Measurements from ENCODE around the gene TMCC1. TPM values are rescaled to one million over a fixed set of nuclear protein-coding genes. Genes with fewer than 3 reads are reported as not detected.

The TMCC1 gene
- total and polyA plus RNA-seq, 2 experiments from 2014 or later, result 12.3 to 26.9 TPM

GRCh38 chr3:129605203-129605921 lies 288.1 kb downstream of the TMCC1 start:
- H3K4me1 ChIP-seq (ENCODE audit: low read depth), result peaks cover 16% of the 10 kb centered on the region
- H3K27me3 ChIP-seq, result peaks cover 24% of the 10 kb centered on the region
- no peaks in the 10 kb centered on the region for H3K36me3 ChIP-seq
- H3K4me3 ChIP-seq, result peak overlapping the region; percentile 34
- peak; percentile 58 to 67 for DNase-seq (ENCODE audit: low read depth in 1 of 2, low spot score in 1 of 2)
- no peak overlapping the region for H3K27ac ChIP-seq
- no peaks in the 10 kb centered on the region for H3K9me3 ChIP-seq (ENCODE audit: low read depth)
- peak; percentile 14 for TF ChIP-seq CTCF (IDR thresholded peaks at IDR 0.05; ENCODE audit: low read depth, low read length)

GRCh38 chr3:129604767-129605166 lies 288.7 kb downstream of the TMCC1 start:
- peak overlapping the region; percentile 34 for H3K4me3 ChIP-seq
- no peak for DNase-seq (ENCODE audit: low read depth in 1 of 2, low spot score in 1 of 2)
- H3K9me3 ChIP-seq (ENCODE audit: low read depth), result no peaks in the 10 kb centered on the region
- peaks cover 24% of the 10 kb centered on the region for H3K27me3 ChIP-seq
- peaks cover 14% of the 10 kb centered on the region for H3K4me1 ChIP-seq (ENCODE audit: low read depth)
- TF ChIP-seq CTCF (IDR thresholded peaks at IDR 0.05; ENCODE audit: low read depth, low read length), result no peak
- H3K36me3 ChIP-seq, result no peaks in the 10 kb centered on the region
- no peak overlapping the region for H3K27ac ChIP-seq

- no peaks in the 10 kb centered on the region for H3K36me3 ChIP-seq
- H3K4me1 ChIP-seq (ENCODE audit: low read depth), result peaks cover 10% of the 10 kb centered on the region
- H3K27ac ChIP-seq, result no peak overlapping the region
- no peak for DNase-seq (ENCODE audit: low read depth in 1 of 2, low spot score in 1 of 2)
- H3K27me3 ChIP-seq, result peaks cover 24% of the 10 kb centered on the region
- TF ChIP-seq CTCF (IDR thresholded peaks at IDR 0.05; ENCODE audit: low read depth, low read length), result no peak
- no peak overlapping the region for H3K4me3 ChIP-seq
- no peaks in the 10 kb centered on the region for H3K9me3 ChIP-seq (ENCODE audit: low read depth)
Observed at GRCh38 chr3:129603991-129604749, 289.3 kb downstream of the TMCC1 start.

GRCh38 chr3:129603561-129603942 lies 290.0 kb downstream of the TMCC1 start:
- no peak overlapping the region for H3K4me3 ChIP-seq
- DNase-seq (ENCODE audit: low read depth in 1 of 2, low spot score in 1 of 2), result no peak
- H3K4me1 ChIP-seq (ENCODE audit: low read depth), result peaks cover 10% of the 10 kb centered on the region
- H3K9me3 ChIP-seq (ENCODE audit: low read depth), result no peaks in the 10 kb centered on the region
- H3K27ac ChIP-seq, result peak overlapping the region; percentile 85
- no peak for TF ChIP-seq CTCF (IDR thresholded peaks at IDR 0.05; ENCODE audit: low read depth, low read length)
- no peaks in the 10 kb centered on the region for H3K36me3 ChIP-seq
- peaks cover 24% of the 10 kb centered on the region for H3K27me3 ChIP-seq

- Histone ChIP-seq H3K36me3 (no peaks in the 10 kb centered on the region), H3K9me3 (ENCODE audit: low read depth) (no peaks in the 10 kb centered on the region), H3K4me3 (no peak overlapping the region), H3K27ac (peak overlapping the region; percentile 85), H3K4me1 (ENCODE audit: low read depth) (peaks cover 10% of the 10 kb centered on the region), H3K27me3 (peaks cover 24% of the 10 kb centered on the region)
- DNase-seq (ENCODE audit: low read depth in 1 of 2, low spot score in 1 of 2), result peak; percentile 67 to 94
- no peak for TF ChIP-seq CTCF (IDR thresholded peaks at IDR 0.05; ENCODE audit: low read depth, low read length)
Observed at GRCh38 chr3:129602730-129603560, 290.6 kb downstream of the TMCC1 start.
